Sigmoid colon (tissue), 7 donors: ENCODE data around the gene VAMP5. TPM values are rescaled to one million over a fixed set of nuclear protein-coding genes. Genes with fewer than 3 reads are reported as not detected.

Experiments used
- DNase-seq: peaks from one replicate; pipeline ENCODE4 v3.0.0-alpha.2; 2019
- H3K27ac ChIP-seq, 4 donors: fragments of 200-600 bp; sonication (generic); one replicate each; pipeline ENCODE4 v1.5.1; 2016 to 2019; ENCODE audit warnings: mild to moderate bottlenecking in 1 of 4
- H3K27me3 ChIP-seq, 3 donors: fragments of 200-600 bp; sonication (generic); one replicate each; pipeline ENCODE4 v1.5.1; 2019; ENCODE audit warnings: mild to moderate bottlenecking in 1 of 3
- H3K36me3 ChIP-seq, 4 donors: fragments of 200-600 bp; sonication (generic); one replicate each; pipeline ENCODE4 v1.5.1; 2016 to 2019
- H3K4me1 ChIP-seq, 4 donors: fragments of 200-600 bp; sonication (generic); one replicate each; pipeline ENCODE4 v1.5.1; 2017 to 2019
- H3K4me3 ChIP-seq, 4 donors: fragments of 200-600 bp; sonication (generic); one replicate each; pipeline ENCODE4 v1.5.1; 2017 to 2019; ENCODE audit warnings: mild to moderate bottlenecking in 2 of 4, moderate library complexity in 1 of 4
- H3K9me3 ChIP-seq, 4 donors: fragments of 200-600 bp in 3 of 4; sonication (generic) in 3 of 4; one replicate each; pipeline versions ENCODE4 v1.5.1 to v1.6.1; 2013 to 2019
- CTCF ChIP-seq, 4 experiments: fragments of 450-650 bp in 3 of 4; fragments of 200-600 bp in 1 of 4; IDR thresholded peaks; one replicate each; pipeline ENCODE4 v1.5.1; 2016 to 2019; ENCODE audit warnings: antibody characterized with exemption in 4 of 4, mild to moderate bottlenecking in 3 of 4, moderate library complexity in 2 of 4
- EP300 ChIP-seq, 4 donors: sonication (generic); formaldehyde crosslinking; IDR thresholded peaks; one replicate each; pipeline ENCODE4 v1.6.1; 2017; ENCODE audit warnings: antibody characterized with exemption in 4 of 4
- POLR2A ChIP-seq, 2 donors: fragments of 450-650 bp; IDR thresholded peaks; one replicate each; pipeline ENCODE4 v1.6.1; 2016; ENCODE audit warnings: antibody characterized with exemption in 2 of 2, mild to moderate bottlenecking in 2 of 2, moderate library complexity in 2 of 2
- POLR2AphosphoS5 ChIP-seq, 4 donors: sonication (generic); formaldehyde crosslinking; IDR thresholded peaks; one replicate each; pipeline ENCODE4 v1.6.1; 2017; ENCODE audit warnings: antibody characterized with exemption in 4 of 4
- WGBS, 2 donors: extraction: QIAGEN DNeasy Blood & Tissue Kit; methylation state at CpG; one replicate each; pipeline ENCODE4 v1.1.7; 2013; 5-methylcytosine and 5-hydroxymethylcytosine counted together
- intact Hi-C: fragments of 100-400 bp; cut with DNase I; formaldehyde crosslinking; loops from one replicate; pipeline ENCODE4 v1.15.1; 2023
- polyA plus RNA-seq, 3 donors: library from polyadenylated mRNA; stranded (reverse); fragments of 200-250 nt; gene quantifications; one replicate each; pipeline ENCODE4 v1.2.3, GENCODE V29; 2013
- total RNA-seq, 4 donors: library from RNA; depleted of rRNA; stranded (reverse); fragments of >200 nt; gene quantifications; one replicate each; pipeline ENCODE4 v1.1.0, GENCODE V29; 2016
- donor health status: healthy with polysubstance abuse.
- donor health status: Bipolar disorder and iron deficiency.
- donor health status: healthy.

Gene VAMP5
- total and polyA plus RNA-seq, 7 donors: 51.2 to 97.5 (median 68.0) TPM

- Histone ChIP-seq H3K9me3 (no peaks in the 10 kb centered on the region), H3K27me3 (no peaks in the 10 kb centered on the region), H3K4me1 (peaks cover 0 to 23% (median 17%) of the 10 kb centered on the region in 4 donors), H3K4me3 (peak overlapping the region; percentile 67 to 86 (median 78)), H3K27ac (peak overlapping the region; percentile 85 to 90 (median 88)), H3K36me3 (peaks cover 0 to 31% (median 3%) of the 10 kb centered on the region in 4 donors)
- intact Hi-C loops: loop anchor here (2.0 to 5.0 kb wide), 2 partner anchors 20 to 41 kb away; partner anchors contain the start of gene TMEM150A
- no peak for DNase-seq
- TF ChIP-seq POLR2AphosphoS5 (IDR thresholded peaks at IDR 0.05): no peak
- TF ChIP-seq POLR2A (IDR thresholded peaks at IDR 0.05): no peak
- TF ChIP-seq EP300 (IDR thresholded peaks at IDR 0.05): no peak
- TF ChIP-seq CTCF (IDR thresholded peaks at IDR 0.05): no peak
- 2 to 7% methylated on average over 14 of the region's 14 CpGs for WGBS, 2 donors
Observed at GRCh38 chr2:85560812-85561279, 23.4 kb upstream of the VAMP5 start.

GRCh38 chr2:85561280-85562212, 22.7 kb upstream of the VAMP5 start, which contains the start of gene GGCX:
GGCX (minus strand) TSS chr2:85561493; CDS start chr2:85561428, 65 bp downstream.
- DNase-seq: peak; percentile 97
- peaks cover 0 to 23% (median 17%) of the 10 kb centered on the region in 4 donors for H3K4me1 ChIP-seq
- H3K36me3 ChIP-seq: peaks cover 0 to 24% (median 3%) of the 10 kb centered on the region in 4 donors
- peak within 1 kb of the TSS; percentile 67 to 86 (median 78) for H3K4me3 ChIP-seq
- intact Hi-C loops: loop anchor here (2.0 to 5.0 kb wide), 2 partner anchors 21 to 41 kb away; partner anchors contain the start of gene TMEM150A
- H3K9me3 ChIP-seq: no peaks in the 10 kb centered on the region
- TF ChIP-seq CTCF (IDR thresholded peaks at IDR 0.05) (peak in 1 of 4 experiments; percentile 26), EP300 (IDR thresholded peaks at IDR 0.05) (peak in 1 of 4 donors; percentile 69), POLR2A (IDR thresholded peaks at IDR 0.05) (peak; percentile 75 to 83), POLR2AphosphoS5 (IDR thresholded peaks at IDR 0.05) (peak; percentile 85 to 93 (median 90))
- H3K27me3 ChIP-seq: no peaks in the 10 kb centered on the region
- H3K27ac ChIP-seq: peak within 1 kb of the TSS; percentile 85 to 90 (median 88)
- 2 to 3% methylated on average over 64 of the region's 64 CpGs for WGBS, 2 donors

GRCh38 chr2:85564144-85564563, 20.1 kb upstream of the VAMP5 start:
- 88 to 91% methylated on average over 5 of the region's 5 CpGs for WGBS, 2 donors

GRCh38 chr2:85566265-85566664, 18.0 kb upstream of the VAMP5 start:
- Histone ChIP-seq H3K4me3 (no peak overlapping the region), H3K9me3 (no peaks in the 10 kb centered on the region), H3K4me1 (peaks cover 0 to 6% (median 3%) of the 10 kb centered on the region in 4 donors), H3K27me3 (no peaks in the 10 kb centered on the region), H3K27ac (no peak overlapping the region), H3K36me3 (no peaks in the 10 kb centered on the region)
- no peak for DNase-seq
- 68 to 81% methylated on average over 4 of the region's 4 CpGs for WGBS, 2 donors
- intact Hi-C loops: no loop called here
- TF ChIP-seq POLR2AphosphoS5 (IDR thresholded peaks at IDR 0.05) (no peak), EP300 (IDR thresholded peaks at IDR 0.05) (no peak), POLR2A (IDR thresholded peaks at IDR 0.05) (no peak), CTCF (IDR thresholded peaks at IDR 0.05) (no peak)

More at GRCh38 chr2:85564144-85564563, 20.1 kb upstream of the VAMP5 start:
- Histone ChIP-seq H3K27ac (no peak overlapping the region), H3K9me3 (no peaks in the 10 kb centered on the region), H3K4me3 (no peak overlapping the region), H3K4me1 (peaks cover 0 to 23% (median 17%) of the 10 kb centered on the region in 4 donors), H3K36me3 (no peaks in the 10 kb centered on the region), H3K27me3 (no peaks in the 10 kb centered on the region)
- TF ChIP-seq EP300 (IDR thresholded peaks at IDR 0.05) (no peak), POLR2A (IDR thresholded peaks at IDR 0.05) (no peak), POLR2AphosphoS5 (IDR thresholded peaks at IDR 0.05) (no peak), CTCF (IDR thresholded peaks at IDR 0.05) (no peak)
- intact Hi-C loops: loop anchor here (5.0 kb wide), 1 partner anchor 38 kb away; the partner anchor contains the start of gene TMEM150A
- DNase-seq: no peak
